Stimulated activated CD4-positive, alpha-beta T cell treated with anti-CD3 and anti-CD28 coated beads, TNF-alpha, amount 100 ng/mL, for 24 hours (primary cell): ENCODE data around the gene SUDS3.
A peak's percentile ranks its signal among the peaks of the same experiment; 100 is the strongest.
"Not testable (repeated sequence)": the region's sequence is repeated elsewhere in the genome, so short reads cannot be mapped to it uniquely, and the experiment has no call there.

ENCODE experiments used
- DNase-seq, 3 experiments: peaks; one replicate each; pipeline ENCODE4 v3.0.0-alpha.2; 2020; ENCODE audit warnings: low read depth in 3 of 3

SUDS3 gene

GRCh38 chr12:118397708-118398440 is 21.5 kb downstream of the SUDS3 start:
- DNase-seq = no peak

GRCh38 chr12:118398524-118398923 is 22.2 kb downstream of the SUDS3 start:
- DNase-seq = no peak

GRCh38 chr12:118398940-118399339 is 22.6 kb downstream of the SUDS3 start:
- DNase-seq = no peak

GRCh38 chr12:118402251-118402650 is 25.9 kb downstream of the SUDS3 start:
- DNase-seq = no peak

- DNase-seq = peak; percentile 15 to 52 (median 40)
These were observed 28.6 kb downstream of the SUDS3 start for GRCh38 chr12:118404876-118405521.

GRCh38 chr12:118408241-118408640 is 31.9 kb downstream of the SUDS3 start:
- not testable (repeated sequence) for DNase-seq

- no peak for DNase-seq
These were observed 33.5 kb downstream of the SUDS3 start for GRCh38 chr12:118409834-118410233.

- no peak for DNase-seq
These were observed 41.6 kb downstream of the SUDS3 start for GRCh38 chr12:118417942-118418341.

GRCh38 chr12:118418385-118419057 is 42.2 kb downstream of the SUDS3 start:
- no peak for DNase-seq

- DNase-seq = no peak
These were observed 44.3 kb downstream of the SUDS3 start for GRCh38 chr12:118420673-118421072.

GRCh38 chr12:118424884-118425283 is 48.5 kb downstream of the SUDS3 start:
- DNase-seq = no peak

- no peak for DNase-seq
These were observed 49.0 kb downstream of the SUDS3 start for GRCh38 chr12:118425364-118425763.

GRCh38 chr12:118427819-118428218 is 51.5 kb downstream of the SUDS3 start:
- DNase-seq = no peak

GRCh38 chr12:118428643-118429042 is 52.3 kb downstream of the SUDS3 start:
- no peak for DNase-seq

- no peak for DNase-seq
These were observed 53.5 kb downstream of the SUDS3 start for GRCh38 chr12:118429688-118430383.

- DNase-seq = no peak
These were observed 54.2 kb downstream of the SUDS3 start for GRCh38 chr12:118430516-118430915.

GRCh38 chr12:118432812-118433545 is 56.6 kb downstream of the SUDS3 start:
- no peak for DNase-seq

GRCh38 chr12:118436002-118436730 is 59.8 kb downstream of the SUDS3 start:
- no peak for DNase-seq

- DNase-seq = no peak
These were observed 60.6 kb downstream of the SUDS3 start for GRCh38 chr12:118436986-118437385.

- no peak for DNase-seq
These were observed 62.7 kb downstream of the SUDS3 start for GRCh38 chr12:118439068-118439467.

GRCh38 chr12:118446247-118446646 is 69.9 kb downstream of the SUDS3 start:
- DNase-seq = no peak
